Activated CD4-positive, alpha-beta memory T cell treated with anti-CD3 and anti-CD28 coated beads, Interleukin-2, amount 10 ng/mL, durations not matched to agents 7 days and 5 days (primary cell): ENCODE measurements around the gene SPAST. TPM values are rescaled to one million over a fixed set of nuclear protein-coding genes. Genes with fewer than 3 reads are reported as not detected.

Experiments used
- CTCF ChIA-PET: fragments of 350-600 bp; sonication (Branson Sonifier 250); formaldehyde crosslinking; loops from one replicate; lab custom pipeline; 2021; ENCODE audit warnings: antibody characterized with exemption, inconsistent platforms; lab: Charles Lee
- POLR2A ChIA-PET: fragments of 350-600 bp; sonication (Branson Sonifier 250); formaldehyde crosslinking; loops from one replicate; lab custom pipeline; 2021; ENCODE audit warnings: antibody characterized with exemption; lab: Charles Lee
- DNase-seq: peaks from one replicate; pipeline ENCODE4 v3.0.0-alpha.2; 2020
- H3K27ac Mint-ChIP-seq: one replicate; pipeline ENCODE4 v1.8.0; 2021; ENCODE audit warnings: mild to moderate bottlenecking, mixed read lengths
- H3K27me3 Mint-ChIP-seq: one replicate; pipeline ENCODE4 v1.8.0; 2021; ENCODE audit warnings: mixed read lengths
- H3K36me3 Mint-ChIP-seq: one replicate; pipeline ENCODE4 v1.8.0; 2021; ENCODE audit warnings: low read depth, mixed read lengths
- H3K4me1 Mint-ChIP-seq: one replicate; pipeline ENCODE4 v1.8.0; 2021; ENCODE audit warnings: mixed read lengths
- H3K4me3 Mint-ChIP-seq: one replicate; pipeline ENCODE4 v1.8.0; 2021; ENCODE audit warnings: mild to moderate bottlenecking, mixed read lengths
- H3K9me3 Mint-ChIP-seq: one replicate; pipeline ENCODE4 v1.8.0; 2021; ENCODE audit warnings: mixed read lengths
- total RNA-seq, 2 experiments: library from RNA; stranded (reverse); gene quantifications; one replicate each; pipeline ENCODE4 v1.2.3, GENCODE V29; 2021

Gene SPAST
- total RNA-seq, 2 experiments from 2014 or later: 21.1 to 21.8 TPM

- peaks cover 2% of the 10 kb centered on the region for H3K27me3 Mint-ChIP-seq
- H3K27ac Mint-ChIP-seq: no peak overlapping the region
- ChIA-PET CTCF (interaction anchor here (1.2 to 4.4 kb wide), 5 partner anchors 7 to 101 kb away, joined by 3 to 34 read pairs (median 4); partner anchors contain the start of genes DPY30 and MEMO1), POLR2A (interaction anchor here (1.0 to 3.6 kb wide), 8 partner anchors 7 to 294 kb away, joined by 3 to 62 read pairs (median 6); partner anchors contain the start of genes DPY30 and MEMO1)
- H3K4me3 Mint-ChIP-seq: peak overlapping the region; percentile 94
- no peaks in the 10 kb centered on the region for H3K9me3 Mint-ChIP-seq
- peaks cover 30% of the 10 kb centered on the region for H3K4me1 Mint-ChIP-seq
- no peak for DNase-seq
- H3K36me3 Mint-ChIP-seq: peaks cover 1% of the 10 kb centered on the region
These were observed 1.1 kb upstream of the SPAST start for GRCh38 chr2:32061973-32062861.

DNA sequence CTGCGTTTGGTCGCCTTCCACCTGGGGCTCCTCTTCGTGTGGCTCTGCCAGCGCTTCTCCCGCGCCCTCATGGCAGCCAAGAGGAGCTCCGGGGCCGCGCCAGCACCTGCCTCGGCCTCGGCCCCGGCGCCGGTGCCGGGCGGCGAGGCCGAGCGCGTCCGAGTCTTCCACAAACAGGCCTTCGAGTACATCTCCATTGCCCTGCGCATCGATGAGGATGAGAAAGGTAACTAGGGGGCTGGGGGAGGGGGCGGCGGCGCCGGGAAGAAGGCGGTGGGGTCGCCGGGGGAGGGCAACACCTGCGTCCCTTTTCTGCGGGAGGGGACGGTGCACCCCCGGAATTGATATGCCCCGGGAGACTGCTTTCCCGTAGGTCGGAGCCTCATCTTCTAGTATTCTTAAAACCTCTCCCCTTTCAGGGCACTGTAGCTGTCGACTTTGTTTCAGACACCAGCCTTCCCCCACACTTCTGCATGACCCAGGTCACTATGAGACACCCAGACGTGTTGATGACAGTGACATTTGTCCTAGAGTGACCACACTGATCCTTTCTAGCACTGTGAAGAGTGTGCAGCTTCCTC lies 755 bp downstream of the SPAST start:
- CTCF ChIA-PET: interaction anchor here (0.6 to 4.4 kb wide), 9 partner anchors 9 to 141 kb away, joined by 3 to 34 read pairs (median 5); partner anchors contain the start of genes DPY30, MEMO1 and SLC30A6
- Mint-ChIP-seq H3K36me3 (peaks cover 3% of the 10 kb centered on the region), H3K27me3 (no peaks in the 10 kb centered on the region), H3K27ac (peak overlapping the region; percentile 86), H3K4me3 (peak overlapping the region; percentile 94), H3K9me3 (no peaks in the 10 kb centered on the region), H3K4me1 (peaks cover 31% of the 10 kb centered on the region)
- POLR2A ChIA-PET: interaction anchor here (0.9 to 3.6 kb wide), 11 partner anchors 9 to 1918 kb away, joined by 3 to 62 read pairs (median 4); partner anchors contain the start of genes DPY30, MEMO1 and SLC30A6
- DNase-seq: peak; percentile 35

DNA sequence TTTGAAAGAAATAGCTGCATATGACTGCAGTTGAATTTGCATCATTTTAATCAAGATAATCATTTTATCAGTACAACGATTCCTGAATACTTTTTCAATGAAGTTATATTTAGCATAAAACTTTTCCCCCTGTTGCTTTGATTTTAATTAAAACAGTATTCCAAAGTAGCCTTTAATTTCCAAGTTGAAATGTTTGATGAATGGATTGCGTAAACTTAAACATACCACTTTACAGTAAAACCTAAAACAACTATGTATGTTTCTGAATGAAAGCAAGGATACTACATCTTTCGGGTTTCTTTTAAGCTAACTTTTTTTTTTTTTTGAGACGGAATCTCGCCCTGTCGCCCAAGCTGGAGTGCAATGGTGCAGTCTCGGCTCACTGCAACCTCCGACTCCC lies 1.4 kb downstream of the SPAST start:
- Mint-ChIP-seq H3K9me3 (no peaks in the 10 kb centered on the region), H3K36me3 (peaks cover 3% of the 10 kb centered on the region), H3K4me3 (peak overlapping the region; percentile 94), H3K27me3 (no peaks in the 10 kb centered on the region), H3K4me1 (peaks cover 31% of the 10 kb centered on the region), H3K27ac (peak overlapping the region; percentile 86)
- DNase-seq: no peak
- ChIA-PET CTCF (interaction anchor here (0.6 to 4.4 kb wide), 4 partner anchors 9 to 141 kb away, joined by 3 to 34 read pairs (median 4); partner anchors contain the start of gene DPY30), POLR2A (interaction anchor here (0.7 to 3.6 kb wide), 5 partner anchors 25 to 214 kb away, joined by 3 to 62 read pairs (median 16); partner anchors contain the start of genes DPY30, MEMO1 and SLC30A6)

DNA sequence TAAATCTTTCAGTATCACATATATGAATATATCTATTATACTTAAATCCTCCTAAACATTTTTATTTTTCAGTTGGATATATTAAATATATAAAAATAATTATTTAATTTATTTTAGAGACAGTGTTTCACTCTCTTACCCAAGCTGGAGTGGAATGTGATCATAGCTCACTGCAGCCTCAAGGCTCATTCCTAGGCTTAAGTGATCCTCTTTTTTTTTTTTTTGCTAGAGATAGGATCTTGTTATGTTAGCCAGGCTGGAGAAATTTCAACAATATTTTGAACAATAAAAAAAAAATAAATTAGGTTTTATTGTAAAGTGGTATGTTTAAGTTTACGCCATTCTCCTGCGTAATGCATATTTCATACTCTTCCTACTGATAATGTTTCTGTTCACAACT lies 4.2 kb downstream of the SPAST start:
- H3K27me3 Mint-ChIP-seq: no peaks in the 10 kb centered on the region
- H3K27ac Mint-ChIP-seq: no peak overlapping the region
- ChIA-PET CTCF (no interaction called here), POLR2A (no interaction called here)
- no peak overlapping the region for H3K4me3 Mint-ChIP-seq
- no peaks in the 10 kb centered on the region for H3K9me3 Mint-ChIP-seq
- H3K36me3 Mint-ChIP-seq: peaks cover 5% of the 10 kb centered on the region
- DNase-seq: no peak
- H3K4me1 Mint-ChIP-seq: peaks cover 23% of the 10 kb centered on the region

DNA sequence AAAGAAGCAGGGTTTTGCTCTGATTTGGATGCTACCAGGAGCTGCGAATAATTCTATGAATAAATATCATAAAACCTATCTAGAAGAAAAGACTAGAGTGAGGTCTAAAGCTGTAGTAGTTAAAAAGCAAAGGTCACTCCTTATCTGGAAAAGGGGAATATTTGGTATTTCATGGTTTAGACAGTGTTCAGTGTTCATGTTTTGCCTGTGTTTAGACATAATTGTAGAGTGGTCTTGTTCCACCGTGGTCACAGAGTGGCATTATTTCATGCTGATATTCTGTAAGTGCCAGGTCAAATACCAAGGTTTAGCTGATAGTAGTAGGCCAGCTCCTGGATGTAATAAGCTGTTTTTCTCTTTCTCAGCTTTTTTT lies 10.8 kb downstream of the SPAST start:
- no peaks in the 10 kb centered on the region for H3K4me1 Mint-ChIP-seq
- peaks cover 13% of the 10 kb centered on the region for H3K36me3 Mint-ChIP-seq
- no peak overlapping the region for H3K27ac Mint-ChIP-seq
- POLR2A ChIA-PET: no interaction called here
- H3K9me3 Mint-ChIP-seq: no peaks in the 10 kb centered on the region
- H3K27me3 Mint-ChIP-seq: no peaks in the 10 kb centered on the region
- no peak for DNase-seq
- H3K4me3 Mint-ChIP-seq: no peak overlapping the region
- CTCF ChIA-PET: interaction anchor here (0.9 to 1.8 kb wide), 2 partner anchors 10 to 13 kb away, joined by 5 read pairs; no protein-coding TSS in a partner anchor

- H3K9me3 Mint-ChIP-seq: no peaks in the 10 kb centered on the region
- peaks cover 14% of the 10 kb centered on the region for H3K36me3 Mint-ChIP-seq
- CTCF ChIA-PET: no interaction called here
- H3K4me1 Mint-ChIP-seq: no peaks in the 10 kb centered on the region
- POLR2A ChIA-PET: interaction anchor here (1.2 kb wide), 1 partner anchor 17 kb away, joined by 3 read pairs; no protein-coding TSS in a partner anchor
- no peak for DNase-seq
- H3K4me3 Mint-ChIP-seq: no peak overlapping the region
- H3K27me3 Mint-ChIP-seq: no peaks in the 10 kb centered on the region
- no peak overlapping the region for H3K27ac Mint-ChIP-seq
These were observed 32.3 kb downstream of the SPAST start for GRCh38 chr2:32095671-32096070.

- ChIA-PET CTCF (no interaction called here), POLR2A (no interaction called here)
- no peak for DNase-seq
- H3K4me1 Mint-ChIP-seq: no peaks in the 10 kb centered on the region
- H3K27ac Mint-ChIP-seq: no peak overlapping the region
- H3K36me3 Mint-ChIP-seq: peaks cover 50% of the 10 kb centered on the region
- peaks cover 4% of the 10 kb centered on the region for H3K9me3 Mint-ChIP-seq
- no peak overlapping the region for H3K4me3 Mint-ChIP-seq
- H3K27me3 Mint-ChIP-seq: no peaks in the 10 kb centered on the region
These were observed 44.8 kb downstream of the SPAST start for GRCh38 chr2:32108111-32108510.

DNA sequence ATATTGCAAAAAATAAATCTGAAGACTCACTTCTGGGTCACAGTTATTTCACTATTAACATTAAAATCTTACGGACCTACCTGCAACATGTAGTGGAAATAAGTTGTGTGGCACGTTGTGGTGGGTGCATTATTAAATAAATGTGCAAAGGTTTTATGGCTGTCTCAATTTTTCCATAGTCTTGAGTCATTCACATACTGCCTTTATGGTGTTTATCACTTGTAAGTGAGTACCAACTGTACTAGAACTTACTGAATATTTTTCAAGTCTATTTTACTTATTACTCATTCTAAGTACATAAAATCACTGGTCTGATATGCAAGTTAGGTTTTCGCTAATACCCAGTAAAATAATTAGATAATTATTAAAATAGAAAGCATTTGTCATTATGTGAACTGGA lies 54.7 kb downstream of the SPAST start:
- ChIA-PET CTCF (interaction anchor here (0.8 kb wide), 1 partner anchor 9 kb away, joined by 3 read pairs; no protein-coding TSS in a partner anchor), POLR2A (no interaction called here)
- H3K4me1 Mint-ChIP-seq: peaks cover 14% of the 10 kb centered on the region
- no peak overlapping the region for H3K27ac Mint-ChIP-seq
- no peaks in the 10 kb centered on the region for H3K27me3 Mint-ChIP-seq
- H3K36me3 Mint-ChIP-seq: peaks cover 23% of the 10 kb centered on the region
- no peaks in the 10 kb centered on the region for H3K9me3 Mint-ChIP-seq
- no peak for DNase-seq
- no peak overlapping the region for H3K4me3 Mint-ChIP-seq

GRCh38 chr2:32119161-32119560 lies 55.8 kb downstream of the SPAST start:
- CTCF ChIA-PET: interaction anchor here (0.6 to 0.9 kb wide), 3 partner anchors 8 to 100 kb away, joined by 3 read pairs; no protein-coding TSS in a partner anchor
- POLR2A ChIA-PET: no interaction called here
- Mint-ChIP-seq H3K27me3 (no peaks in the 10 kb centered on the region), H3K4me3 (no peak overlapping the region), H3K4me1 (peaks cover 14% of the 10 kb centered on the region), H3K9me3 (no peaks in the 10 kb centered on the region), H3K27ac (no peak overlapping the region), H3K36me3 (peaks cover 31% of the 10 kb centered on the region)
- DNase-seq: no peak

GRCh38 chr2:32124660-32125059 lies 61.3 kb downstream of the SPAST start:
- H3K27ac Mint-ChIP-seq: no peak overlapping the region
- no peaks in the 10 kb centered on the region for H3K27me3 Mint-ChIP-seq
- ChIA-PET POLR2A (no interaction called here), CTCF (no interaction called here)
- peaks cover 14% of the 10 kb centered on the region for H3K4me1 Mint-ChIP-seq
- H3K9me3 Mint-ChIP-seq: no peaks in the 10 kb centered on the region
- no peak overlapping the region for H3K4me3 Mint-ChIP-seq
- DNase-seq: no peak
- peaks cover 37% of the 10 kb centered on the region for H3K36me3 Mint-ChIP-seq

DNA sequence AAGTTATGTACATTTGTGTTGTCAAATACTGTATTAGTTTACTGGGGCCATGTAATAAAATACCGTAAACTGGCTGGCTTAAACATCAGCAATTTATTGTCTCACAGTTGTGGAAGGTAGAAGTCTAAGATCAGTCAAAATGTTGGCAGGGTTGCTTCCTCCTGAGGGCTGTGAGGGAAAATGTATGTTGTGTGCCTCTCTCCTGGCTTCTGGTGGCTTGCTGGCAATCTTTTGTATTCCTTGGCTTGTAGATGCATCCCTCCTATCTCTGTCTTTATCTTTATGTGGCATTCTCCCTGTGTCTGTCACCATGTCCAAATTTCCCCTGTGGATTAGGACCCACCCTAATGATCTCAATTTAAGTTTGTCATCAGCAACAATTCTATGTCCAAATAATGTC lies 65.3 kb downstream of the SPAST start:
- no peak for DNase-seq
- ChIA-PET CTCF (no interaction called here), POLR2A (no interaction called here)
- Mint-ChIP-seq H3K4me1 (no peaks in the 10 kb centered on the region), H3K27me3 (no peaks in the 10 kb centered on the region), H3K9me3 (no peaks in the 10 kb centered on the region), H3K27ac (no peak overlapping the region), H3K4me3 (no peak overlapping the region), H3K36me3 (peaks cover 23% of the 10 kb centered on the region)

DNA sequence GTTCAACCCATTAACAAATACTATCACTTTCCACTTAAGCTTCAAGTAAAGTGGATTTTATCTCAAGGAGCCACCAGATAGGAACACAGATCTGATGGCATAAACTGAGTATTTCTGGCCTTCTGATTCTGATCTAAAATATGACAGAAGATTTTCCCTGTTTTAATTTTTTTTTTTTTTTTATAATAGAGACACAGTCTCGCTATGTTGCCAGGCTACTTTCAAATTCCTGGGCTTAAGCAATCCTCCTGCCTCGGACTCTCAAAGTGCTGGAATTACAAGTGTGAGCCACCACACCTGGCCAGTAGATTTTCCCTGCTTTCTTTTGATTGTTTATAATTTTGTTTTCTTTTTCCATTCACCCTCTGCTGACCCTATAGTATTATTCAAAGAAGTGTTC lies 65.7 kb downstream of the SPAST start:
- no peaks in the 10 kb centered on the region for H3K27me3 Mint-ChIP-seq
- no peak overlapping the region for H3K4me3 Mint-ChIP-seq
- no peaks in the 10 kb centered on the region for H3K9me3 Mint-ChIP-seq
- H3K36me3 Mint-ChIP-seq: peaks cover 20% of the 10 kb centered on the region
- no peak for DNase-seq
- H3K27ac Mint-ChIP-seq: no peak overlapping the region
- ChIA-PET CTCF (no interaction called here), POLR2A (no interaction called here)
- no peaks in the 10 kb centered on the region for H3K4me1 Mint-ChIP-seq

DNA sequence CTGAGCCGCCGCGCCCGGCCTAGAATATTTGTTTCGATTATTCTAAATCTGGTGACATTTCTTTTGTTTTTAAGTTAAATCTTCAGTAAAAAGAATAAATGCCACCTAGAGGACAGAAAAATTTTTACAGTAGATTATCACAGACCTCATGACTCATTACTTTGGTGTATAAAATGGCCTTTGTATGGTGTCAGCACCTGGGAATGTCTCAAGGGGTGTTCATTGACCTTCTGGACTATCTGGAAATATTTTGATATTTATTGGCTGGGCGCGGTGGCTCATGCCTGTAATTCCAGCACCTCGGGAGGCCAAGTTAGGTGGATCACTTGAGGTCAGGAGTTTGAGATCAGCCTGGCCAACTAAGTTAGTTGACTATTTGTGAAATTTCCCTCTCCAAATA lies 72.1 kb downstream of the SPAST start:
- no peak for DNase-seq
- peaks cover 22% of the 10 kb centered on the region for H3K36me3 Mint-ChIP-seq
- no peaks in the 10 kb centered on the region for H3K27me3 Mint-ChIP-seq
- CTCF ChIA-PET: interaction anchor here (0.7 kb wide), 1 partner anchor 331 kb away, joined by 3 read pairs; no protein-coding TSS in a partner anchor
- no peak overlapping the region for H3K4me3 Mint-ChIP-seq
- POLR2A ChIA-PET: no interaction called here
- no peaks in the 10 kb centered on the region for H3K9me3 Mint-ChIP-seq
- no peak overlapping the region for H3K27ac Mint-ChIP-seq
- no peaks in the 10 kb centered on the region for H3K4me1 Mint-ChIP-seq
